Measurements from ENCODE around the gene MAG.

Gene MAG

GRCh38 chr19:35362261-35363000, 70.5 kb downstream of the MAG start:
- no peak for TF ChIP-seq JUND (IDR thresholded peaks at IDR 0.05; ENCODE audit: low read depth)
- no peak for DNase-seq (ENCODE audit: low read depth in 1 of 2, low spot score in 1 of 2)
- in situ Hi-C loops (cut with HindIII; ENCODE audit: low pct_unique_long_range_greater_than_20kb, low sequenced_read_pairs) = no loop called here

- in situ Hi-C loops (cut with HindIII; ENCODE audit: low pct_unique_long_range_greater_than_20kb, low sequenced_read_pairs) = no loop called here
- DNase-seq (ENCODE audit: low read depth in 1 of 2, low spot score in 1 of 2) = no peak
- TF ChIP-seq JUND (IDR thresholded peaks at IDR 0.05; ENCODE audit: low read depth) = no peak
These were observed 71.1 kb downstream of the MAG start for GRCh38 chr19:35363001-35363590.
